HPDE6-E6E7 (cell line): Measurements from ENCODE around the gene EMSY.
"Not testable (repeated sequence)": the region's sequence is repeated elsewhere in the genome, so short reads cannot be mapped to it uniquely, and the experiment has no call there.

Experiments used
- DNase-seq: peaks from one replicate; pipeline ENCODE4 v3.0.0; 2011; ENCODE audit warnings: missing footprints; ENCODE audit errors: extremely low spot score

EMSY gene, protein sequence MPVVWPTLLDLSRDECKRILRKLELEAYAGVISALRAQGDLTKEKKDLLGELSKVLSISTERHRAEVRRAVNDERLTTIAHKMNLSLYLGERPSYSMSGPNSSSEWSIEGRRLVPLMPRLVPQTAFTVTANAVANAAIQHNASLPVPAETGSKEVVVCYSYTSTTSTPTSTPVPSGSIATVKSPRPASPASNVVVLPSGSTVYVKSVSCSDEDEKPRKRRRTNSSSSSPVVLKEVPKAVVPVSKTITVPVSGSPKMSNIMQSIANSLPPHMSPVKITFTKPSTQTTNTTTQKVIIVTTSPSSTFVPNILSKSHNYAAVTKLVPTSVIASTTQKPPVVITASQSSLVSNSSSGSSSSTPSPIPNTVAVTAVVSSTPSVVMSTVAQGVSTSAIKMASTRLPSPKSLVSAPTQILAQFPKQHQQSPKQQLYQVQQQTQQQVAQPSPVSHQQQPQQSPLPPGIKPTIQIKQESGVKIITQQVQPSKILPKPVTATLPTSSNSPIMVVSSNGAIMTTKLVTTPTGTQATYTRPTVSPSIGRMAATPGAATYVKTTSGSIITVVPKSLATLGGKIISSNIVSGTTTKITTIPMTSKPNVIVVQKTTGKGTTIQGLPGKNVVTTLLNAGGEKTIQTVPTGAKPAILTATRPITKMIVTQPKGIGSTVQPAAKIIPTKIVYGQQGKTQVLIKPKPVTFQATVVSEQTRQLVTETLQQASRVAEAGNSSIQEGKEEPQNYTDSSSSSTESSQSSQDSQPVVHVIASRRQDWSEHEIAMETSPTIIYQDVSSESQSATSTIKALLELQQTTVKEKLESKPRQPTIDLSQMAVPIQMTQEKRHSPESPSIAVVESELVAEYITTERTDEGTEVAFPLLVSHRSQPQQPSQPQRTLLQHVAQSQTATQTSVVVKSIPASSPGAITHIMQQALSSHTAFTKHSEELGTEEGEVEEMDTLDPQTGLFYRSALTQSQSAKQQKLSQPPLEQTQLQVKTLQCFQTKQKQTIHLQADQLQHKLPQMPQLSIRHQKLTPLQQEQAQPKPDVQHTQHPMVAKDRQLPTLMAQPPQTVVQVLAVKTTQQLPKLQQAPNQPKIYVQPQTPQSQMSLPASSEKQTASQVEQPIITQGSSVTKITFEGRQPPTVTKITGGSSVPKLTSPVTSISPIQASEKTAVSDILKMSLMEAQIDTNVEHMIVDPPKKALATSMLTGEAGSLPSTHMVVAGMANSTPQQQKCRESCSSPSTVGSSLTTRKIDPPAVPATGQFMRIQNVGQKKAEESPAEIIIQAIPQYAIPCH (N-terminal part only)

DNA sequence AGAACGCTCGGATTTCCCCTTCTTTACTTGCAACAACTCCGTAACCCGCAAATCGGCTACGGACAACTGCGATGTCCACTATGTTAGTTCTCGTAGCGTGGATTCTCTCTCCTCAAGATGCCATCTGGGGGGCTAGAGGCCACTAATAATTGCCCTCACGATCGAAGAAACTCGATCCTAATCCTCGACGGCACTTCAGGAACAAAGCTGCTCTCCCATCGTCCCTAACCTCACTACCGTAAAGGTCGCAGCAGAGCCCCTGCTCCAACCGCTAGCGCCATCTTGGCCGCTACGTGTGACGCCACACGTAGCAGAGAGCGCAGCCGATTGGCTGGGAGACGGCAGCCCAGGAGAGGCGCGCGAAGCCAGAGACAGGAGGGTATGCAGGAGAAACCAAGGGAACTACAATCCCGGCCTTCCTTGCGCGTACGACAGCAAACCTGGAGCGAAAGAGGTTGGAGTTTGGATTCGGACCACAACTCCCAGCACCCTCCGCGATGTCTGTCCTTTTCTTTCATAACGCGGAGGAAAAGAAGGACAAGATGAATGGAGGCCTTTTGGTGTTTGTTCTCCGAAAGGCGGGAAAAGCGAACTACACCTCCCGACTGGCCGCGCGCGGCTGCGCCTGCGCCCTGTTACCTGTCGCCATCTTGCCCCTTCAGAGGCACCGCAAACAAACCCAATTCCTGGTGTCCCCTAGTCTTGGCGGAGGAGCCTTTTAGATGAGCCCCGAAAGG is at the start of gene EMSY:
EMSY (plus strand) TSS at position 635 of the 737 bp plus-strand sequence. CDS start 1,921 bp downstream, outside the sequence.
- peak; percentile 97 for DNase-seq

DNA sequence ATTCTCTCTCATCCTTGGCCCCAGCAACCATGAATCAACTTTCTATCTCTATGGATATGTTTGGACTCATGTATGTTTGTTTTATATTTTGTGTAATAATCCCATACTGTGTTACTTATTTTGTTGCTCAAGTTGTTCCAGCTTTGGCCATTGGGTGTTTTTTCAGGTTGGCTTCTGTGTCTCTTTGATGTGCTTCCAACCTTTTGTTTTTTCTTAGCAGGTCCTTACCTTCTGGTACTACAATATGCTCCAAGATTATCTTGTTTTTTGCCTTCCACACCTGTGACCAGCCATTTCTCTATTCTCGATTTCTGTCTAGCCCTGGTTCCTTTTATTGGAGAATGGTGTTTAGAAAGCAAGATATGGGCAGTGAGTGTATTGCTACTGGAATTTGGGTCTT is 49.5 kb upstream of the EMSY start:
- DNase-seq: no peak

DNA sequence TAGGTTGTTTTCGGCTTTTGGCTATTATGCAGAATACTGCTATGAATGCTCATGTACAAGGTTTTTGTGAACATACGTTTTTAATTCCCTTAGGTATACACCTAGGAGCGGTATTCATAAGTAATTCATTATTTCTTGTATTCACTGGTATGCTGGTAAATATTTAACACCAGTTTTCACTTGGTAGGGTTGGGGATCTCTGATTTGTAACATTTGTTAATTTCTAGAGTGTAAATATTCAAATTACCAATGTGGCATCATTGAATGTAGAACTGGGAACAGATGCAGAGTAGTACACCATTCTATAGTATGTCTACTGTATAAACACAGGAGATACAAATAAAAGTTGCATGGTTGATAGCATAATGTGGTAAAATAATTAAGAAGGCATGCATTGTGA is 47.4 kb upstream of the EMSY start:
- DNase-seq: no peak

DNA sequence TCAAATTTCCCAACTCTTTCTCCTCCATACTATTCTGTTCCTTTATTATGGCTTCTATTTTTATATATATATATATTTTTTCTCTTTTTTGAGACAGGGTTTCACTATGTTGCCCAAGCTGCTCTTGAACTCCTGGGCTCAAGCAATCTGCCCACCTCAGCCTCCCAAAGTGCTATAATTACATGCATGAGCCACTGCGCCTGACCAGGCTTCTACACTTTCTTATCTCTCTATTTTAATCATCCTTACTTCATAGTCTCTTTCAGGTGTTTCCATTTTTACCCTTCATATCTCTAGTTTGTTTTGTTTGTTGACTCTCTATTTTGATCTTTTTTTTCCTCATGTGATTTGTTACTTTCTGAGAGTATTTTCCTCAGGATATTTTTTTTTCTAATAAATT is 43.9 kb upstream of the EMSY start:
- no peak for DNase-seq

DNA sequence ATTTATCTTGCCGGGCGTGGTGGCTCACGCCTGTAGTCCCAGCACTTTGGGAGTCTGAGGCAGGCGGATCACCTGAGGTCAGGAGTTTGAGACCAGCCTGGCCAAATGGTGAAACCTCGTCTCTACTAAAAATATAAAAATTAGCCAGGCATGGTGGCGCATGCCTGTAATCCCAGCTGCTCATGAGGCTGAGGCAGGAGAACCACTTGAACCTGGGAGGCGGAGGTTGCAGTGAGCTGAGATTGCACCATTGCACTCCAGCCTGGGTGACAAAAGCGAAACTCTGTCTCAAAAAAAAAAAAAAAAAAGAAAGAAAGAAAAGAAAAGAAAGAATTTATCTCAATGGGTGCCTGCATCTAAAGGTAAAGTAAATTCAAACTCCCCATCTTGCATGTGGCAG is 43.3 kb upstream of the EMSY start:
- not testable (repeated sequence) for DNase-seq

DNA sequence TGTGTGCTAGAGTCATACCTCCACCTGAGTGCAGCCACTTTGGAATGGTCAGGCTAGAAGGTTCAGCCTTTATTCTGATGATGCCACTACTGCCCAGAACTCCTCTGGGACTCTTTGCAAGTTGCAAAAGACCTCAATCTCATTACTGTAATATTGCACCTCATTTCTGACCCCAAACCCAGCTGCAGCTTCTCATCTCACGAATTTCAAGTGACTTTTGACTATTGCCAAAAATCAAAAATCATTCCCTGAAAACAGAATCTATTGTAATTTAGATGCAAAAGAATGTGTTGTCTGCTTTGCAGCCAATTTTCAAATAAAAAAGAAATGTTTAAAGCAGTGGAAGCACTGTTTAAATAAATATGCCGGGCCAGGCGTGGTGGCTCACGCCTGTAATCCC is 38.5 kb upstream of the EMSY start:
- no peak for DNase-seq

DNA sequence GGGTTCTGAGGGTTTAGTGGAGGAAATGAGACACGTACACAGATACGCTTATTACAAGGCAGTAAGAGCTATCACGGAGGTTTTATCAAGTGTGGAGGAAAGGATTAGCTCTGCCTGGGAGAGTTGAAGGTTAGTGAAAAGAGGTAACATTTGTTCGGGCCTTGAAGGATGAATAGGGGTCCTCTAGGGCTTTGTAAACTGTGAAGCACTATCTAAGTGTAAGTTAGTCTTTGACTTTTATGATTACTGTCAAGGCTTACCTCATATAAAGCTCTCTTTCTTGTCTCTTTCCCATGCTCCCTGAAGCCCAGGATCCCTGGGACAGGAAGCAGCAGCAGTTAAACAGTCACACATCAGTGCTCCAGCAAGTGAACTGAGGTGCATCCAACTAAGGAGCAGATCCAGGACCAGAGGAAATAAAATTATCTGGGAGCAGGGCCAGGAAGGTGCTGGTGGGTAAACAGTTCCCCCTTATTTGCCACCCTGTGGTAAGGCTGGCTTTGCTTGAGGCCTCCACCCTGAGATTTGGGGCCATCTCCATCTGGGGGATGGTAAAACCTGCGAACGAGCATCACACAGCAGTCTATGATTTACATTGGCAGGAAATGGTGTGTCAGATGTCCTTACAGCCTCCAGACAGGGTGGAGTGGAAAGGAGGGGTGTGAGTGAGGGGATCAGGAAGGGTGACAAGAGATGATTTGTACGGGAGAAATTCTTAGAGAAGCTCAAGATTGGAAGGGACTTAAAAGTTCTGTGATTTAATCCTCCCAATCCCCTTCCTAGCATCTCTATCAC is 36.5 kb upstream of the EMSY start:
- DNase-seq: no peak

DNA sequence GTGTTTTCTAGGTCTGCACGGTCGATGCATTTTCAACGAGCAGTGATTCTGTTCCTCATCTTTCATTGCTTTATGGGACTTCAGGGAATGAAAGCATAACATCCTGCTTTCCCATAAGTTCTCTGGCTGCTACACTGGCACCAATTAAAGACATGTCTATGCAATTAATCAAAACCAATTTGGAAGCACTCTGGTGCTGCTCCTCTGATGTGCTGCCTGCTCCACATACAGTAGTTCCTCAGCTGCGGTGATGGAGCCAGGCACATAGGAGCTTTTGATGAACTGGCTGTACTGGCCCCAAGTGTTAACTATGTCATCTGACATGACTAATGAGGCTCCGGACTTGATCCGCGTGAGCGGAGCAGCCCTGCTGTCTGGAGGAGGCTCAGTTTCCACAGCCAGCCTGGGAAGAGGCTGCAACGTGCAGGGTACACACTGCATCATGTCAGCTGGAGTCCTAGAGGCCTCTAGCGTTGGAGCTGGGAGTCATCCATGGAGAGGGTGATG is 33.9 kb upstream of the EMSY start:
- no peak for DNase-seq

DNA sequence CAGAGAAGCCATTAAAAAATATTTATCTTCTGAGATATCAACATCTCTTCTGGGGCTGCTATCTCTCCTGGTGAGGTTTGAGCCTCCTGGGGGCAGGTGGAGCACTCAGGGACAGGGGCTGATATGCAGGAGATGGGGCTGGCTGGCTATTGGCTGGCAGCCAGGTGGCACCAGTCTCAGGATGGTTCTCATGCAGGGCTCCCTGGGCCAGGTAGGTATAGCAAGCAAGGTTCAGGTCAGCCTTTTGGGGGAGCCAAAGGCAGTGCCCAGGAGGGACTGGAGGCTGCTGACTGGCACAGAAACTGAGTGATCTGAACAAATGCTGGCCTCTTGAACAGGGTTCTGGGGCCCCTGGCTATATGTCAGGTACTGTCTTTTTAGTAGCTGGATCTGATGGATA is 29.7 kb upstream of the EMSY start:
- no peak for DNase-seq

DNA sequence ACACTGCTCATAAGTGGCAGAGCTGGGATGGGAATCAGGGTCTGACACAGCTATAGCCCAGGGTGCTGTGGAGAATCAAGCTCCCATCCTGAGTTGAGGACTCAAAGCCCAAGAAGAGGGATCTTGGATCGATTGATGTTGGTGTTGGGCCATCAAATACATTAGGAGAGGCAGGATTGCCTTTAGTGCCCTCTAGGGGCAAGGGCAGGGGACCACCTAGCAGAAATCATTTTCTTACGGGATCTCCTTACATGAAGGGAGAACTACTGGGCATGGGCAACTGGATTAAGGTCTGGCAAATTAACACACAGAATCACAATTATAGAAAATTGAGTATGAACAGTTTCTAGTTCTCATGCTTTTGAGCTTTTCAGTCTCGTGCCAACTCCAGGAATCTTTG is 24.9 kb upstream of the EMSY start:
- DNase-seq: peak; percentile 15

DNA sequence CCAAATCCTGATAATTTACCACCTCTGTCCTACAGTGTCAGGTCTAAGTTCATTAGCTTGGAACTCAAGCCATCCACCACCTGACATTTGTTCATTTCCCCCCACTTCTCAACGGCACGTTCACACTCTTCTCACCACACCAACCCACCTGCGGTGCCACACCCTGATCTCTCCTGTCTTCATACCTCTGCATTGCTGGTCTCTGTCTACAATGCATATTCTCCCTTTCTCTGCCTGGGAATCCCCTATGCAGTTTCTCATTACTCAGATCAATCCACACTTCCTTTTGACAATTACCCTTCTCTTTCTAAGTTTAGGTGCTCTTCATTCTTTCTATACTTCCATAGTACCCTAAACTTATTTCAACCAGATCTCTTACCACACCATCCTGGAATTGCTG is 20.4 kb upstream of the EMSY start:
- no peak for DNase-seq

DNA sequence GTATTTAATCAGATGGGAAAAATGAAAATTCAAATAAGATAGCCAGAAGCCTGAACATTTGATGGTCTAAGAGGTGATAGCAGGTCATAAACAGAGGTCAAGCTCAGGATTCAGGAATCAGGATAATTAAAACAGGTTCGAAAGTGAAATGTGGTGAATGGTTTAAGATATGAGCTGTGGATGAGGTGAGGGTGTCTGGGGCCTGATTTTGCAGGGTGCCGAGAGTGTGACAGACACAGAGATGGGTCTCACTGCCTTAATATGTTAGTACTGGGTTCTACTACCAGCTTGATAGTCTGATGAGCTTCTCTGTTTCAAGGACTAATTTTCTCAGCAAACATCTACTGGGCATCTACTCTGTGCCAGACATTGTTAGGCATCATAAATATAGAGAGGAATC is 19.9 kb upstream of the EMSY start:
- DNase-seq: no peak

DNA sequence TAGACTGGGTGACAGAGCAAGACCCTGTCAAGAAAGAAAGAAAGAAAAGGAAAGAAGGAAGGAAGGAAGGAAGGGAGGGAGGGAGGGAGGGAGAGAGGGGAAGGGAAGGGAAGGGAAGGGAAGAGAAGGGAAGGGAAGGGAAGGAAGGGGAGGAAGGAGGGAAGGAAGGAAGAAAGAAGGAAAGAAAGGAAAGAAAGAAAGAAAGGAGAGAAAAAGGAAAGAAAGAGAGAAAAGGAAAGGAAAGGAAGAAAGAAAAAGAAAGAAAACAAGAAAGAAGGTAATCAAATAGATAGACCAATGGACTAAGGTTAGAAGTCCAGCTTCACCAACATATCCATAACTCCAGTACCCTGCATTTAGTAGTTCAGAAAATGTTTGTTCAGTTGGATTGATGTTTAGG is 18.2 kb upstream of the EMSY start:
- no peak for DNase-seq

DNA sequence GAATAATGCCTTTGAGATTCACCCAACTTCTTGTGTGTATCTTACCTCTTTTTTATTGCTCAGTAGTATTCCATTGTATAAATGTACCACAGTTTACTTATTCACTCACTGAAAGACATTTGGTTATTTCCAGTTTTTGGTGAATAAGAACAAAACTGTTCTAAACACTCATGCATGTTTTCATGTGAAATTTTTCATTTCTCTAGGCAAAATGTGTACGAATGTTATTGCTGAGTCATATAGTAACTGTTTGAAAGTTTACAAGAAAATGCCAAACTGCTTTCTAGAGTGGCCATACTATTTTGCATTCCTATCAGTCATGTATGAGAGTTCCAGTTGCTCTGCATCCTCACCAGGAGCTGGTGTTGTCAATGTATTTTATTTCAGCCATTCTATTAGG is 8.8 kb upstream of the EMSY start:
- no peak for DNase-seq

DNA sequence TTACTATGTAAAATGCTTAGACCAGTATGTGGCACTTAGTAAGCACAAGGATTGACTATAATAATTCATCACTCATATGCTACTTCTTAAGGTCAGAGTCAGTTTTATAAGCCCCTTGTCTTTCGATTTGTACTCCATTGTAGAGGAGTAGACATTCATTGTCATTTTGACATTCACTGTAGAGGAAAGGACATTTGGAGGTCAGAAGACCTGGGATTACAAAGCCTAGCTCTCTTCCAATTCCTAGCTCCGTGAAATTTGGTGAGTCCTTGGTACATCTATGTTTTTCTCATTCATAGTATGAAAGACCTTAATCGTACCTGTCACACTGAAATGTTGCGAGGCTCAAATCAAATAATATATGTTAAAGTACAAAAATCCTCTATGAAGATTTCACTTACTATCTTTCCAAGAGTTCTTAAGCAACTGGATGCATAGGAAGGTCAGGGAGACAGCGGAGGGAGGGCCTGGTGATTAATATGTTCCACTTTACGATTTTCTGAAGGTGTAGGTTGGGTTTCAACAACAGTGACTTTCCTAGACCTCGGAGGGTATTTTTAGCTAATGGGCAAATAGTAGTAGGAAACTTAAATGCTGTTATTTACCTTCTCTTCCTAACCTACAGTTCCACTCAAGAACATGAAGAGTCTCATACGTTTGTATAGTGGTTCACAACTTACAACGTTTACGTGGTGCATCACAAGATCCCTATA is 1.4 kb upstream of the EMSY start:
- DNase-seq: no peak

DNA sequence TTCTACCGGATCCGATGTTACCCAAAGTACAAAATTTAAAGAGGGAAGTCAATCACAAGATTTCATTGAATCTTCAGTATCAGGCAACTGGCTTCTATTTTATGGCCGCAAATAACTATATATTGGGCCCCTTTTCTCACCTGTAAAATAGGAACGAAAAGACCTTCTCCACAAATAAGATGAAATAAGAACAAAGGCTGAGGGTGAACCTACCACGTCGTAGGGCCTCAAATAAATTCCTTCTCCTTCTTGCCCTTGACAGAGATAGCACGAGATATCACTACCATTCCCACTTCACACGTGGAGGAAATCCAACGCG is 794 bp upstream of the EMSY start:
- no peak for DNase-seq

DNA sequence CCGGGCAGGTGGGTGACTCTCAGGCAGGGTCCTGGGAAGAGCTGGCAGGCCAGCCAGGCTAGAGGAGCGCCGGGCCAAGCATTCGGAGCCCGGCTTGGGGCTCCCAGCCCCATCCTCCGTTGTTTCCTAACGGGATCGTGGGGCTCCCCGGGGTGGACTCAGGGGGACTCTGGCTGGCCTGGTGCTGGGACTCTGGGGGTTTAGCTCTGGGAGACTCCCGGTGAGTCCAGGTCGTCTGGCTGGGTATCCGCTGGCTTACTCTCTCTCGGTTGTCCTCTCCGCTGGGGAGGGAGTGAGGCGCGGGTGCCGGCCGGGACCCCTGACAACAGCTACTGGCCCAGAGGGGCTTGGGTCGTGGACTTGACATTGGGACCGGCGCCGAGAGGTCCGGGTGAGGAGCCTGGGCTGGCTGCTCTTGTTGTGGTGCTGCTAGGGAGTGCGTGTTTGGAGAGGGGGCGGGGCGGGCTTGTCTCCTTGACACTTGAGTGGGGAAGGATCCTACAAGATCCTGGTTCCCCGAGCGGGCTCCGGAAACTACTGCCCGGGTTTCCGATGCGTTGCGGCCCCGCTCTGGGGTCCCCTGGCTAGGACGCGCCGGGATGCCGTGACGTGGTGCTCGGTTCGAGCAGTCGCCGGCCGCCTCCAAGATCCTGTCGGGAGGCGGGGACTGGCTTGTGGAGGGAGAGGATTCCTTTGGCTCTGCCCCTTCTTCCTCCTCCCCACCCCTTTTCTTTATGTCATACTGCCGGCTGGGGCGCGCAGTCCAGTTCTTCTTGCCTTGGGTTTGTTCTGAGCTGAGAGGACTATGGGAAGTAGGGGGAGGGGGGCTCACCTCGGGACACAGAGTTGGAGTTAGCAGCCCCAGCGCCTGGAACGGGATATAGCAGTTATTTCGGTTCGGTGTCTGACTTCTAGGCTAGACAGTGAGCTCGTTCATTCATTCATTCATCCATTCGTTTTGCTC is 585 bp downstream of the EMSY start:
- DNase-seq: peak; percentile 83

DNA sequence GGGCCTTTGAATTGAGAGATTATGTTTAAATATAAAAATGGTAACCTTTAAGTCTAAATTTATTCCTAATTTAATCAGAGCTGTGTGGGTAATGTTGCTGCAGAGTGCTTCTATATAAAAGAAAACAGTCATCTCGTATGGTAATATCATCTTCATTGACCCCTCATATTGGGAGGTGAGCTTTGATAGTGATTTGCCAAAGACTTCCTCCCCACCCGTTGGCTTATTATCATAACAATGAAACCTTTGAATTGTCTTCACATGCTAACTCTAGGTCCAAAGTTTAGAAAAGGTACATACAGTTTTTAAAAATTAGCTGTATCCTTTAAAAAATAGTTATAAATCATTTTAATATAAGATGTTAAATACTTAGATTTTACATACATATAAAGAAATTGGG is 3.7 kb downstream of the EMSY start:
- DNase-seq: no peak

DNA sequence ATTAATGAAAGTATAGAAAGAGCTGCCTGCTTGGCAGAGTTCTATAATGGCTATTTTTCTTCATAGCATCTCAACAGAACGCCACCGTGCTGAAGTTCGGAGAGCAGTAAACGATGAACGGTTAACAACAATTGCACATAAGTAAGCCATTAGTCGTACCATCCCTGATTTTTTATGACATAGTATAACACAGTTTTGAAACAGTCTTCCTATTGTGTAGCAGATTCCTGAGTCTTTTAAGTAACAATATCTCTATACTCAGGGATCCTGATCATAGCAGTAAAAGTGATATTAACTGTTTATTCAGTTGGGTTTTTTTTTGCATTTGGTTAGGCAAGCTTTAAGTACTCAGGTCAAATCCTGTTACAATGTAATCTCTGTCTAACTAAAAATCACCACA is 8.4 kb downstream of the EMSY start:
- DNase-seq: no peak
